ENCODE results near the gene CAMSAP3.

DNA sequence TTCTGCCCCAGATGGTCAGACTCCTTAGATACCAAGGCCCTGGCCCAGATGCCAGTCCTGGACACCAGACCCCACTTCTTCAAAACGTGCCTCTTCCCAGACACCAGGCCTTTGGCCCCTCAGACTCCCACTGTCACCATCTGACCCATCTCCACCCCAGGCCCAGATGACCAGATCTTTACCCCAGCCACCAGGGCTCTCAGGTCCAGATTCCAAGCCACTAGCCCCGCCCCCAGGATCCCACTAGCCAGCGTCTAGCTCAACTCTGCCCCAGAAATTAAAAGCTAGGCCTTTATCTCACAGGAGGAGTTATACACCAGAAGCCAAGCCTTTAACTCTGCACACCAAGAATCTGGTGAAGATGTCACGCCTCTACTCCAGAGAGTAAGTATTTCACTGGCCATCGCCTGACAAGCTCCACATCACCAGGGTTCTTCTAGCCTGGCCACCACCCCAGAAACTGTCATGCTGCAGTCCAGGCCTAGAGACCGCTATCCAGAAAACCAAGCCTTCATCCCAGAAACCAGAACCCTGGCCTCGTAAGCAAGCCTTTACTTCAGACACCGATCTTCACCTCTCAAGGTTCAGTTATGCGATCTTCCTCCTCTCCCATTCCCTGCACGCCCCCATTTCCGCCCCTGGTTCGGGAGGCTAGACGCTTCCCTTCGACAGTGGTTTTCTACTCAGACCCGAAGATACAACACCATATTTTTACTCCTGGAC, 33.1 kb downstream of the CAMSAP3 start:
- no peak for TF ChIP-seq POLR2A (IDR thresholded peaks at IDR 0.05)
- TF ChIP-seq, protein P1, sequence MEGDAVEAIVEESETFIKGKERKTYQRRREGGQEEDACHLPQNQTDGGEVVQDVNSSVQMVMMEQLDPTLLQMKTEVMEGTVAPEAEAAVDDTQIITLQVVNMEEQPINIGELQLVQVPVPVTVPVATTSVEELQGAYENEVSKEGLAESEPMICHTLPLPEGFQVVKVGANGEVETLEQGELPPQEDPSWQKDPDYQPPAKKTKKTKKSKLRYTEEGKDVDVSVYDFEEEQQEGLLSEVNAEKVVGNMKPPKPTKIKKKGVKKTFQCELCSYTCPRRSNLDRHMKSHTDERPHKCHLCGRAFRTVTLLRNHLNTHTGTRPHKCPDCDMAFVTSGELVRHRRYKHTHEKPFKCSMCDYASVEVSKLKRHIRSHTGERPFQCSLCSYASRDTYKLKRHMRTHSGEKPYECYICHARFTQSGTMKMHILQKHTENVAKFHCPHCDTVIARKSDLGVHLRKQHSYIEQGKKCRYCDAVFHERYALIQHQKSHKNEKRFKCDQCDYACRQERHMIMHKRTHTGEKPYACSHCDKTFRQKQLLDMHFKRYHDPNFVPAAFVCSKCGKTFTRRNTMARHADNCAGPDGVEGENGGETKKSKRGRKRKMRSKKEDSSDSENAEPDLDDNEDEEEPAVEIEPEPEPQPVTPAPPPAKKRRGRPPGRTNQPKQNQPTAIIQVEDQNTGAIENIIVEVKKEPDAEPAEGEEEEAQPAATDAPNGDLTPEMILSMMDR (IDR thresholded peaks at IDR 0.05), result no peak
- no peak for TF ChIP-seq POLR2AphosphoS5 (IDR thresholded peaks at IDR 0.05)
